HepG2 (cell line): Measurements from ENCODE around the gene OR6C2. TPM values are rescaled to one million over a fixed set of nuclear protein-coding genes. Genes with fewer than 3 reads are reported as not detected.
A peak's percentile ranks its signal among the peaks of the same experiment; 100 is the strongest.

Experiments used
- AHR ChIP-seq: IDR thresholded peaks from 2 replicates; pipeline ENCODE4 v1.6.1; 2018; ENCODE audit warnings: missing genetic modification reagents, missing compliant biosample characterization
- ATM ChIP-seq: fragments of 450-650 bp; IDR thresholded peaks from 2 replicates; pipeline ENCODE4 v1.7.1; 2017; ENCODE audit warnings: mild to moderate bottlenecking, borderline replicate concordance
- CBFB ChIP-seq: sonication (generic); formaldehyde crosslinking; IDR thresholded peaks from 2 replicates; pipeline ENCODE4 v1.4.0; 2020; ENCODE audit warnings: missing genetic modification reagents
- MYC ChIP-seq: sonication (generic); formaldehyde crosslinking; IDR thresholded peaks from 2 replicates; pipeline ENCODE4 v1.9.0; 2021; ENCODE audit warnings: missing genetic modification reagents, borderline replicate concordance
- MYNN ChIP-seq: sonication (generic); formaldehyde crosslinking; IDR thresholded peaks from 2 replicates; pipeline ENCODE4 v1.4.0; 2020; ENCODE audit warnings: mild to moderate bottlenecking, low read depth, missing genetic modification reagents
- NR2C2 ChIP-seq: sonication (generic); formaldehyde crosslinking; IDR thresholded peaks from 2 replicates; pipeline ENCODE4 v1.4.0; 2020; ENCODE audit warnings: missing genetic modification reagents, mild to moderate bottlenecking, moderate library complexity, borderline replicate concordance
- PRMT3 ChIP-seq: sonication (generic); formaldehyde crosslinking; IDR thresholded peaks from 2 replicates; pipeline ENCODE4 v1.8.1; 2022; ENCODE audit warnings: low read depth, mild to moderate bottlenecking, moderate library complexity, missing genetic modification reagents, borderline replicate concordance
- REPIN1 ChIP-seq: sonication (generic); formaldehyde crosslinking; IDR thresholded peaks from 2 replicates; pipeline ENCODE4 v1.8.0; 2022; ENCODE audit warnings: missing genetic modification reagents, low read depth, mild to moderate bottlenecking, borderline replicate concordance
- RXRB ChIP-seq: IDR thresholded peaks from 2 replicates; pipeline ENCODE4 v1.6.1; 2016; ENCODE audit warnings: borderline replicate concordance, missing genetic modification reagents, missing compliant biosample characterization
- TMF1 ChIP-seq: sonication (generic); formaldehyde crosslinking; IDR thresholded peaks from 2 replicates; pipeline ENCODE4 v1.8.1; 2022; ENCODE audit warnings: low read depth, missing genetic modification reagents
- ZBTB8A ChIP-seq: sonication (generic); formaldehyde crosslinking; IDR thresholded peaks from 2 replicates; pipeline ENCODE4 v1.4.0; 2020; ENCODE audit warnings: mild to moderate bottlenecking, low read depth, missing genetic modification reagents, borderline replicate concordance
- ZFP90 ChIP-seq: sonication (generic); formaldehyde crosslinking; IDR thresholded peaks from 2 replicates; pipeline ENCODE4 v1.8.0; 2022; ENCODE audit warnings: missing genetic modification reagents, mild to moderate bottlenecking, inconsistent platforms, borderline replicate concordance
- ZMYM4 ChIP-seq: sonication (generic); formaldehyde crosslinking; IDR thresholded peaks from 2 replicates; pipeline ENCODE4 v1.8.1; 2023; ENCODE audit warnings: mild to moderate bottlenecking, missing genetic modification reagents
- ZNF431 ChIP-seq: sonication (generic); formaldehyde crosslinking; IDR thresholded peaks from 2 replicates; pipeline ENCODE4 v1.9.0; 2022; ENCODE audit warnings: missing genetic modification reagents, low read depth, mild to moderate bottlenecking, borderline replicate concordance
- ZNF432 ChIP-seq: sonication (generic); formaldehyde crosslinking; IDR thresholded peaks from 2 replicates; pipeline ENCODE4 v1.5.0; 2020; ENCODE audit warnings: missing genetic modification reagents, mild to moderate bottlenecking, borderline replicate concordance
- ZNF510 ChIP-seq: sonication (generic); formaldehyde crosslinking; IDR thresholded peaks from 2 replicates; pipeline ENCODE4 v1.4.0; 2020; ENCODE audit warnings: low read depth, mild to moderate bottlenecking, missing genetic modification reagents
- ZNF614 ChIP-seq: IDR thresholded peaks from 2 replicates; pipeline ENCODE4 v1.6.1; 2018; ENCODE audit warnings: missing biosample characterization, missing genetic modification reagents, inconsistent platforms, borderline replicate concordance
- polyA plus RNA-seq, 8 experiments: library from polyadenylated mRNA; depleted of rRNA in 3 of 8; stranded (reverse) in 7 of 8; unstranded in 1 of 8; fragments of >200 nt; fragmentation: Illumina TruSeq in 4 of 8; extraction: Trizol in 4 of 8; gene quantifications; 2 replicates each; pipeline versions ENCODE4 v1.2.1 to v1.2.3, GENCODE V29; 2011 to 2016; ENCODE audit warnings: low read depth in 4 of 8, missing spikeins in 1 of 8, mixed read lengths in 1 of 8; ENCODE audit not compliant: insufficient read depth in 1 of 8
- total RNA-seq, 5 experiments: library from RNA; depleted of rRNA; stranded (reverse); fragments of >200 nt; fragmentation: Illumina TruSeq; extraction: Trizol; gene quantifications; 2 replicates each; pipeline ENCODE4 v1.2.3, GENCODE V29; 2016; ENCODE audit warnings: low read depth in 1 of 5
- TF ChIP-seq, protein P1 (sequence below): sonication (generic); formaldehyde crosslinking; IDR thresholded peaks from 2 replicates; pipeline ENCODE4 v1.5.0; 2020; ENCODE audit warnings: missing genetic modification reagents
- TF ChIP-seq, protein P2 (sequence below): sonication (generic); formaldehyde crosslinking; IDR thresholded peaks from 2 replicates; pipeline ENCODE4 v1.5.1; 2020; ENCODE audit warnings: missing genetic modification reagents, mild to moderate bottlenecking, borderline replicate concordance
- TF ChIP-seq, protein P3 (sequence below): sonication (generic); formaldehyde crosslinking; IDR thresholded peaks from 2 replicates; pipeline ENCODE4 v1.5.1; 2020; ENCODE audit warnings: missing genetic modification reagents, mild to moderate bottlenecking, borderline replicate concordance
- TF ChIP-seq, protein P4 (sequence below): sonication (generic); formaldehyde crosslinking; IDR thresholded peaks from 2 replicates; pipeline ENCODE4 v1.5.0; 2020; ENCODE audit warnings: missing genetic modification reagents
- TF ChIP-seq, protein P5 (sequence below): sonication (generic); formaldehyde crosslinking; IDR thresholded peaks from 2 replicates; pipeline ENCODE4 v1.8.0; 2023; ENCODE audit warnings: mild to moderate bottlenecking, missing genetic modification reagents

OR6C2 gene
- total and polyA plus RNA-seq, 2 of the 13 experiments (the other 11 are each of a cell fraction or from before 2014, with no cell fraction given): not detected

DNA sequence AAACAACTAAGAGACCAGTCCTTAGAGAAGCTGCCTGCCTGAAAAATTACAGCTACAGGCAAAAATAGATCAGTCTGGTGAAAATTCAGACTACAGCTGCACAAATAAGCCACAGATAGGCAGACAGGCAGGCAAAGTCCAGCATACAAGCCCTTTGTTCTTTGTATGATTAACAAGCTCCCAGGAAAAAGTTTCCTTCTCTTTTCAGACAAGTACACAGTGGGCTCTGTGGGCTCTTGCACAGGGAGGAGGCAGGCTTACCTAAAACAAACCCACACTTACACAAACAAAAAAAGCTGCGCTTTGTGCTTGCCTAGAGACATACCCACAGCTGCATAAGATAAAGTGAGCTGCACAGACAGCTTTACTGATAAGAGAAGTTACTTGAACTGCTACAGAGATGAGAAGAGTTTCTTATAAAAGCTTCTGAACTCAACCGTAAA, 56.0 kb downstream of the OR6C2 start (continued):
- TF ChIP-seq, protein P1, sequence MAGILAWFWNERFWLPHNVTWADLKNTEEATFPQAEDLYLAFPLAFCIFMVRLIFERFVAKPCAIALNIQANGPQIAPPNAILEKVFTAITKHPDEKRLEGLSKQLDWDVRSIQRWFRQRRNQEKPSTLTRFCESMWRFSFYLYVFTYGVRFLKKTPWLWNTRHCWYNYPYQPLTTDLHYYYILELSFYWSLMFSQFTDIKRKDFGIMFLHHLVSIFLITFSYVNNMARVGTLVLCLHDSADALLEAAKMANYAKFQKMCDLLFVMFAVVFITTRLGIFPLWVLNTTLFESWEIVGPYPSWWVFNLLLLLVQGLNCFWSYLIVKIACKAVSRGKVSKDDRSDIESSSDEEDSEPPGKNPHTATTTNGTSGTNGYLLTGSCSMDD (CRISPR knock-in tag): no peak
- TF ChIP-seq ZNF614 (CRISPR knock-in tag) (peak; percentile 77; the same call in 1 of the 2 replicates), MYNN (CRISPR knock-in tag) (no peak), CBFB (CRISPR knock-in tag) (no peak), MYC (CRISPR knock-in tag) (no peak), ZNF431 (CRISPR knock-in tag) (no peak), RXRB (CRISPR knock-in tag) (0 out of 2 replicates have a peak, but pooled peaks have one; percentile 34), TMF1 (CRISPR knock-in tag) (no peak), ZNF432 (CRISPR knock-in tag) (no peak), ZMYM4 (CRISPR knock-in tag) (peak; percentile 57; the same call in 1 of the 2 replicates), ATM (no peak), AHR (CRISPR knock-in tag) (no peak), NR2C2 (no peak), ZFP90 (CRISPR knock-in tag) (0 out of 2 replicates have a peak, but pooled peaks have one; percentile 34), ZBTB8A (CRISPR knock-in tag) (no peak), REPIN1 (CRISPR knock-in tag) (no peak), PRMT3 (CRISPR knock-in tag) (no peak), ZNF510 (0 out of 2 replicates have a peak, but pooled peaks have one; percentile 3)
- TF ChIP-seq, protein P2, sequence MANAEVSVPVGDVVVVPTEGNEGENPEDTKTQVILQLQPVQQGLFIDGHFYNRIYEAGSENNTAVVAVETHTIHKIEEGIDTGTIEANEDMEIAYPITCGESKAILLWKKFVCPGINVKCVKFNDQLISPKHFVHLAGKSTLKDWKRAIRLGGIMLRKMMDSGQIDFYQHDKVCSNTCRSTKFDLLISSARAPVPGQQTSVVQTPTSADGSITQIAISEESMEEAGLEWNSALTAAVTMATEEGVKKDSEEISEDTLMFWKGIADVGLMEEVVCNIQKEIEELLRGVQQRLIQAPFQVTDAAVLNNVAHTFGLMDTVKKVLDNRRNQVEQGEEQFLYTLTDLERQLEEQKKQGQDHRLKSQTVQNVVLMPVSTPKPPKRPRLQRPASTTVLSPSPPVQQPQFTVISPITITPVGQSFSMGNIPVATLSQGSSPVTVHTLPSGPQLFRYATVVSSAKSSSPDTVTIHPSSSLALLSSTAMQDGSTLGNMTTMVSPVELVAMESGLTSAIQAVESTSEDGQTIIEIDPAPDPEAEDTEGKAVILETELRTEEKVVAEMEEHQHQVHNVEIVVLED (CRISPR knock-in tag): peak; percentile 36; the same call in 1 of the 2 replicates
- TF ChIP-seq, protein P3, sequence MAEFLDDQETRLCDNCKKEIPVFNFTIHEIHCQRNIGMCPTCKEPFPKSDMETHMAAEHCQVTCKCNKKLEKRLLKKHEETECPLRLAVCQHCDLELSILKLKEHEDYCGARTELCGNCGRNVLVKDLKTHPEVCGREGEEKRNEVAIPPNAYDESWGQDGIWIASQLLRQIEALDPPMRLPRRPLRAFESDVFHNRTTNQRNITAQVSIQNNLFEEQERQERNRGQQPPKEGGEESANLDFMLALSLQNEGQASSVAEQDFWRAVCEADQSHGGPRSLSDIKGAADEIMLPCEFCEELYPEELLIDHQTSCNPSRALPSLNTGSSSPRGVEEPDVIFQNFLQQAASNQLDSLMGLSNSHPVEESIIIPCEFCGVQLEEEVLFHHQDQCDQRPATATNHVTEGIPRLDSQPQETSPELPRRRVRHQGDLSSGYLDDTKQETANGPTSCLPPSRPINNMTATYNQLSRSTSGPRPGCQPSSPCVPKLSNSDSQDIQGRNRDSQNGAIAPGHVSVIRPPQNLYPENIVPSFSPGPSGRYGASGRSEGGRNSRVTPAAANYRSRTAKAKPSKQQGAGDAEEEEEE (CRISPR knock-in tag): no peak
- TF ChIP-seq, protein P4, sequence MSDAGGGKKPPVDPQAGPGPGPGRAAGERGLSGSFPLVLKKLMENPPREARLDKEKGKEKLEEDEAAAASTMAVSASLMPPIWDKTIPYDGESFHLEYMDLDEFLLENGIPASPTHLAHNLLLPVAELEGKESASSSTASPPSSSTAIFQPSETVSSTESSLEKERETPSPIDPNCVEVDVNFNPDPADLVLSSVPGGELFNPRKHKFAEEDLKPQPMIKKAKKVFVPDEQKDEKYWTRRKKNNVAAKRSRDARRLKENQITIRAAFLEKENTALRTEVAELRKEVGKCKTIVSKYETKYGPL (CRISPR knock-in tag): 0 out of 2 replicates have a peak, but pooled peaks have one; percentile 39
- TF ChIP-seq, protein P5, sequence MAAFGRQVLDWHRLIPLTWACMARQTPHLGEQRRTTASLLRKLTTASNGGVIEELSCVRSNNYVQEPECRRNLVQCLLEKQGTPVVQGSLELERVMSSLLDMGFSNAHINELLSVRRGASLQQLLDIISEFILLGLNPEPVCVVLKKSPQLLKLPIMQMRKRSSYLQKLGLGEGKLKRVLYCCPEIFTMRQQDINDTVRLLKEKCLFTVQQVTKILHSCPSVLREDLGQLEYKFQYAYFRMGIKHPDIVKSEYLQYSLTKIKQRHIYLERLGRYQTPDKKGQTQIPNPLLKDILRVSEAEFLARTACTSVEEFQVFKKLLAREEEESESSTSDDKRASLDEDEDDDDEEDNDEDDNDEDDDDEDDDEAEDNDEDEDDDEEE (CRISPR knock-in tag): no peak
